K562 (cell line): ENCODE data around the gene KNDC1. TPM values are rescaled to one million over a fixed set of nuclear protein-coding genes. Genes with fewer than 3 reads are reported as not detected.

Source experiments
- TRIM25 ChIP-seq: fragments of 450-650 bp; IDR thresholded peaks from 2 replicates; pipeline ENCODE4 v1.7.0; 2016; ENCODE audit warnings: borderline replicate concordance
- polyA plus RNA-seq, 8 experiments: library from polyadenylated mRNA; depleted of rRNA in 4 of 8; stranded (reverse) in 5 of 8; unstranded in 3 of 8; fragments of >200 nt; fragmentation: Nextera tagmentation in 2 of 8; fragmentation: Illumina TruSeq in 1 of 8; extraction: Ambion mirVana in 2 of 8; extraction: Trizol in 1 of 8; gene quantifications; 2 replicates each; pipeline versions ENCODE4 v1.2.1 to v1.2.3, GENCODE V29; 2011 to 2014; ENCODE audit warnings: inconsistent platforms in 1 of 8, missing spikeins in 1 of 8
- total RNA-seq, 7 experiments: library from RNA; depleted of rRNA in 6 of 7; stranded (reverse); fragments of >200 nt in 6 of 7; fragmentation: Illumina TruSeq in 2 of 7; extraction: Trizol in 2 of 7; gene quantifications; 2 replicates each; pipeline versions ENCODE4 v1.2.1 to v1.2.3, GENCODE V29; 2011 to 2021; ENCODE audit warnings: low replicate concordance in 1 of 7
- TF ChIP-seq, protein P1 (sequence below): sonication (generic); formaldehyde crosslinking; IDR thresholded peaks from 2 replicates; pipeline ENCODE4 v1.8.0; 2023; ENCODE audit warnings: missing genetic modification reagents, mild to moderate bottlenecking, borderline replicate concordance

KNDC1 gene
- total and polyA plus RNA-seq, 9 of the 15 experiments (the other 6 are each of a cell fraction or from before 2014, with no cell fraction given): 0.07 to 0.26 (median 0.11) TPM; not detected in 6

GRCh38 chr10:133266056-133266795 is 106.2 kb downstream of the KNDC1 start (continued):
- TF ChIP-seq, protein P1, sequence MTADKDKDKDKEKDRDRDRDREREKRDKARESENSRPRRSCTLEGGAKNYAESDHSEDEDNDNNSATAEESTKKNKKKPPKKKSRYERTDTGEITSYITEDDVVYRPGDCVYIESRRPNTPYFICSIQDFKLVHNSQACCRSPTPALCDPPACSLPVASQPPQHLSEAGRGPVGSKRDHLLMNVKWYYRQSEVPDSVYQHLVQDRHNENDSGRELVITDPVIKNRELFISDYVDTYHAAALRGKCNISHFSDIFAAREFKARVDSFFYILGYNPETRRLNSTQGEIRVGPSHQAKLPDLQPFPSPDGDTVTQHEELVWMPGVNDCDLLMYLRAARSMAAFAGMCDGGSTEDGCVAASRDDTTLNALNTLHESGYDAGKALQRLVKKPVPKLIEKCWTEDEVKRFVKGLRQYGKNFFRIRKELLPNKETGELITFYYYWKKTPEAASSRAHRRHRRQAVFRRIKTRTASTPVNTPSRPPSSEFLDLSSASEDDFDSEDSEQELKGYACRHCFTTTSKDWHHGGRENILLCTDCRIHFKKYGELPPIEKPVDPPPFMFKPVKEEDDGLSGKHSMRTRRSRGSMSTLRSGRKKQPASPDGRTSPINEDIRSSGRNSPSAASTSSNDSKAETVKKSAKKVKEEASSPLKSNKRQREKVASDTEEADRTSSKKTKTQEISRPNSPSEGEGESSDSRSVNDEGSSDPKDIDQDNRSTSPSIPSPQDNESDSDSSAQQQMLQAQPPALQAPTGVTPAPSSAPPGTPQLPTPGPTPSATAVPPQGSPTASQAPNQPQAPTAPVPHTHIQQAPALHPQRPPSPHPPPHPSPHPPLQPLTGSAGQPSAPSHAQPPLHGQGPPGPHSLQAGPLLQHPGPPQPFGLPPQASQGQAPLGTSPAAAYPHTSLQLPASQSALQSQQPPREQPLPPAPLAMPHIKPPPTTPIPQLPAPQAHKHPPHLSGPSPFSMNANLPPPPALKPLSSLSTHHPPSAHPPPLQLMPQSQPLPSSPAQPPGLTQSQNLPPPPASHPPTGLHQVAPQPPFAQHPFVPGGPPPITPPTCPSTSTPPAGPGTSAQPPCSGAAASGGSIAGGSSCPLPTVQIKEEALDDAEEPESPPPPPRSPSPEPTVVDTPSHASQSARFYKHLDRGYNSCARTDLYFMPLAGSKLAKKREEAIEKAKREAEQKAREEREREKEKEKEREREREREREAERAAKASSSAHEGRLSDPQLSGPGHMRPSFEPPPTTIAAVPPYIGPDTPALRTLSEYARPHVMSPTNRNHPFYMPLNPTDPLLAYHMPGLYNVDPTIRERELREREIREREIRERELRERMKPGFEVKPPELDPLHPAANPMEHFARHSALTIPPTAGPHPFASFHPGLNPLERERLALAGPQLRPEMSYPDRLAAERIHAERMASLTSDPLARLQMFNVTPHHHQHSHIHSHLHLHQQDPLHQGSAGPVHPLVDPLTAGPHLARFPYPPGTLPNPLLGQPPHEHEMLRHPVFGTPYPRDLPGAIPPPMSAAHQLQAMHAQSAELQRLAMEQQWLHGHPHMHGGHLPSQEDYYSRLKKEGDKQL (CRISPR knock-in tag): no peak
- TF ChIP-seq TRIM25: no peak
